H1 (cell line): ENCODE measurements around the gene TRAF5. TPM values are rescaled to one million over a fixed set of nuclear protein-coding genes. Genes with fewer than 3 reads are reported as not detected.

Source experiments
- CTCF ChIA-PET: fragments of 300-600 bp; sonication (Branson Sonifier 250); formaldehyde crosslinking; loops from one replicate; lab custom pipeline; 2021; ENCODE audit not compliant: partially characterized antibody; lab: Charles Lee
- POLR2A ChIA-PET: fragments of 300-600 bp; sonication (Branson Sonifier 250); formaldehyde crosslinking; loops from one replicate; lab custom pipeline; 2021; ENCODE audit warnings: inconsistent platforms; ENCODE audit not compliant: partially characterized antibody; lab: Charles Lee
- DNase-seq, 2 experiments: peaks; one replicate each; pipeline versions ENCODE4 v3.0.0 to v3.0.0-alpha.2; 2010 to 2022; ENCODE audit warnings: low spot score in 2 of 2, low read depth in 1 of 2, mixed read lengths in 1 of 2
- FAIRE-seq: peaks from 2 replicates; lab custom pipeline; 2011; peaks lifted over from hg19 to GRCh38; lab: Jason Lieb, UNC
- H2AFZ ChIP-seq: 2 replicates; pipeline ENCODE4 v1.8.1; 2012; ENCODE audit warnings: low read length, inconsistent platforms
- H2AK5ac ChIP-seq: 2 replicates; pipeline ENCODE4 v1.6.1; 2013; ENCODE audit warnings: low read depth, low read length
- H2BK120ac ChIP-seq: replicated peaks from 2 replicates; pipeline ENCODE3; 2013; ENCODE audit warnings: low read depth, low read length, inconsistent platforms
- H2BK12ac ChIP-seq: 2 replicates; pipeline ENCODE4 v1.6.1; 2013; ENCODE audit warnings: low read depth, low read length
- H2BK15ac ChIP-seq: 2 replicates; pipeline ENCODE4 v1.6.1; 2013; ENCODE audit warnings: low read length
- H2BK20ac ChIP-seq: 2 replicates; pipeline ENCODE4 v1.6.1; 2013; ENCODE audit warnings: low read length
- H2BK5ac ChIP-seq: 2 replicates; pipeline ENCODE4 v1.6.1; 2013; ENCODE audit warnings: low read depth, low read length
- H3K14ac ChIP-seq: 2 replicates; pipeline ENCODE4 v1.6.1; 2013; ENCODE audit warnings: inconsistent platforms; ENCODE audit not compliant: insufficient read length
- H3K18ac ChIP-seq: 2 replicates; pipeline ENCODE4 v1.6.1; 2013; ENCODE audit warnings: low read length; ENCODE audit errors: extremely low read depth
- H3K23ac ChIP-seq: 2 replicates; pipeline ENCODE4 v1.6.1; 2013; ENCODE audit warnings: inconsistent platforms; ENCODE audit not compliant: insufficient read length
- H3K23me2 ChIP-seq: 2 replicates; pipeline ENCODE4 v1.6.1; 2013; ENCODE audit warnings: low read depth, low read length
- H3K27ac ChIP-seq: 2 replicates; pipeline ENCODE4 v1.6.1; 2011; ENCODE audit warnings: low read depth, low read length, inconsistent platforms
- H3K27me3 ChIP-seq, 4 experiments: replicated peaks in 1 of 4; 1 replicate in 1 of 4; 2 replicates in 3 of 4; pipeline versions ENCODE4 v1.6.1 to v1.8.1; 2011 to 2013; ENCODE audit warnings: low read length in 3 of 4, mild to moderate bottlenecking in 3 of 4, inconsistent platforms in 2 of 4, mixed read lengths in 2 of 4, moderate library complexity in 1 of 4; ENCODE audit not compliant: control insufficient read depth in 3 of 4, insufficient read depth in 3 of 4; ENCODE audit errors: extremely low read depth in 1 of 4
- H3K36me3 ChIP-seq, 4 experiments: 2 replicates each; pipeline versions ENCODE4 v1.6.1 to v1.8.1; 2011 to 2013; ENCODE audit warnings: mild to moderate bottlenecking in 4 of 4, low read length in 3 of 4, moderate library complexity in 2 of 4, control low read depth in 1 of 4, inconsistent platforms in 1 of 4; ENCODE audit not compliant: insufficient read depth in 4 of 4, control insufficient read depth in 2 of 4
- H3K4ac ChIP-seq: replicated peaks from 2 replicates; pipeline ENCODE3; 2013; ENCODE audit warnings: low read length, low read depth, mixed read lengths, inconsistent platforms; ENCODE audit not compliant: insufficient read length
- H3K4me1 ChIP-seq, 4 experiments: replicated peaks in 1 of 4; 1 replicate in 1 of 4; 2 replicates in 3 of 4; pipeline versions ENCODE4 v1.6.1 to v1.8.1; 2011 to 2013; ENCODE audit warnings: low read length in 3 of 4, inconsistent platforms in 2 of 4, mixed read lengths in 1 of 4; ENCODE audit not compliant: insufficient read depth in 4 of 4, control insufficient read depth in 3 of 4
- H3K4me2 ChIP-seq, 2 experiments: 2 replicates each; pipeline versions ENCODE4 v1.6.1 to v1.8.1; 2011 to 2013; ENCODE audit warnings: low read depth in 2 of 2, low read length in 2 of 2, control low read depth in 1 of 2, inconsistent platforms in 1 of 2, mild to moderate bottlenecking in 1 of 2; ENCODE audit not compliant: insufficient read depth in 1 of 2
- H3K4me3 ChIP-seq, 4 experiments: fragments of 200-600, 300-600 bp in 1 of 4; sonication (generic), shearing (Covaris generic), sonication (Bioruptor Twin) in 1 of 4; 2 replicates each; pipeline versions ENCODE4 v1.5.1 to v1.8.1; 2011 to 2016; ENCODE audit warnings: low read length in 4 of 4, low read depth in 3 of 4, control low read depth in 2 of 4, inconsistent platforms in 2 of 4, mild to moderate bottlenecking in 2 of 4, mixed read lengths in 1 of 4, moderate library complexity in 1 of 4; ENCODE audit not compliant: insufficient read depth in 2 of 4; ENCODE audit errors: extremely low read depth in 1 of 4
- H3K56ac ChIP-seq: replicated peaks from 2 replicates; pipeline ENCODE3; 2013; ENCODE audit warnings: low read depth, mild to moderate bottlenecking, mixed read lengths, low read length, inconsistent platforms; ENCODE audit not compliant: insufficient read length
- H3K79me1 ChIP-seq: 2 replicates; pipeline ENCODE4 v1.6.1; 2013; ENCODE audit warnings: low read depth, low read length, control low read depth
- H3K79me2 ChIP-seq, 2 experiments: 2 replicates each; pipeline versions ENCODE4 v1.6.1 to v1.8.1; 2012 to 2013; ENCODE audit warnings: low read length in 2 of 2, mild to moderate bottlenecking in 2 of 2, inconsistent platforms in 1 of 2; ENCODE audit not compliant: insufficient read depth in 2 of 2, control insufficient read depth in 1 of 2
- H3K9ac ChIP-seq, 4 experiments: replicated peaks in 1 of 4; 1 replicate in 1 of 4; 2 replicates in 3 of 4; pipeline versions ENCODE4 v1.6.1 to v1.8.1; 2011 to 2013; ENCODE audit warnings: low read depth in 3 of 4, low read length in 3 of 4, control low read depth in 2 of 4, mild to moderate bottlenecking in 2 of 4, moderate library complexity in 2 of 4, inconsistent platforms in 1 of 4; ENCODE audit errors: extremely low read depth in 1 of 4
- H3K9me3 ChIP-seq, 2 experiments: 2 replicates each; pipeline versions ENCODE4 v1.6.1 to v1.8.1; 2012 to 2013; ENCODE audit warnings: mild to moderate bottlenecking in 2 of 2, moderate library complexity in 2 of 2, control low read depth in 1 of 2, inconsistent platforms in 1 of 2, low read depth in 1 of 2, low read length in 1 of 2, mixed read lengths in 1 of 2; ENCODE audit not compliant: insufficient read depth in 2 of 2
- H4K20me1 ChIP-seq, 2 experiments: replicated peaks in 1 of 2; 2 replicates each; pipeline versions ENCODE3 to v1.8.1; 2011 to 2013; ENCODE audit warnings: inconsistent platforms in 2 of 2, low read length in 2 of 2, mild to moderate bottlenecking in 1 of 2; ENCODE audit not compliant: insufficient read depth in 2 of 2, control insufficient read depth in 1 of 2
- H4K5ac ChIP-seq: 2 replicates; pipeline ENCODE4 v1.6.1; 2013; ENCODE audit warnings: low read length, low read depth, mixed read lengths, inconsistent platforms; ENCODE audit not compliant: insufficient read length
- H4K8ac ChIP-seq: 2 replicates; pipeline ENCODE4 v1.8.0; 2013; ENCODE audit warnings: mild to moderate bottlenecking, moderate library complexity, low read length, inconsistent platforms; ENCODE audit not compliant: insufficient read depth; ENCODE audit errors: extremely low read depth
- H4K91ac ChIP-seq: replicated peaks from 2 replicates; pipeline ENCODE3; 2013; ENCODE audit warnings: low read length, mixed read lengths, inconsistent platforms; ENCODE audit not compliant: insufficient read length
- CREB1 ChIP-seq: IDR thresholded peaks from 2 replicates; pipeline ENCODE4 v1.6.1; 2012; ENCODE audit warnings: inconsistent platforms
- EZH2 ChIP-seq: fragments of 200-600 bp; sonication (generic); IDR thresholded peaks from 2 replicates; pipeline ENCODE4 v1.7.1; 2012; ENCODE audit warnings: low read depth, mild to moderate bottlenecking, moderate library complexity, low read length, inconsistent platforms; ENCODE audit not compliant: severe bottlenecking
- NANOG ChIP-seq: IDR thresholded peaks from 2 replicates; pipeline ENCODE4 v1.6.1; 2011; ENCODE audit warnings: low read length, low read depth, mild to moderate bottlenecking, inconsistent platforms; ENCODE audit not compliant: insufficient read depth, poor library complexity, severe bottlenecking
- PHF8 ChIP-seq: fragments of 200-600 bp; sonication (generic); conservative IDR thresholded peaks from 2 replicates; pipeline ENCODE4 v1.7.1; 2012; ENCODE audit warnings: low read depth, mild to moderate bottlenecking, inconsistent platforms, low read length, moderate library complexity
- RBBP5 ChIP-seq: IDR thresholded peaks from 2 replicates; pipeline ENCODE4 v1.7.1; 2012; ENCODE audit warnings: low read depth, mild to moderate bottlenecking, inconsistent platforms, low read length, moderate library complexity, borderline replicate concordance
- SIN3A ChIP-seq, 2 experiments: IDR thresholded peaks in 1 of 2; conservative IDR thresholded peaks in 1 of 2; 2 replicates each; pipeline ENCODE4 v1.6.1; 2011 to 2012; ENCODE audit warnings: low read length in 2 of 2, improper control_type of control experiment in 1 of 2, low read depth in 1 of 2, mild to moderate bottlenecking in 1 of 2
- TAF7 ChIP-seq: optimal IDR thresholded peaks from 2 replicates; pipeline ENCODE3; 2011; ENCODE audit warnings: low read depth, mild to moderate bottlenecking, inconsistent platforms, low read length, moderate library complexity, borderline replicate concordance
- WGBS, 2 experiments: shearing (Covaris generic) in 1 of 2; methylation state at CpG; one replicate each; pipeline versions ENCODE4 v1.1.6 to v1.1.7; 2013 to 2015; ENCODE audit warnings: low lambda C conversion rate in 2 of 2, mixed read lengths in 2 of 2, inconsistent platforms in 1 of 2, low coverage in 1 of 2, missing lambda C conversion rate in 1 of 2; ENCODE audit not compliant: insufficient replicate concordance in 2 of 2, insufficient coverage in 1 of 2, insufficient read length in 1 of 2; ENCODE audit errors: extremely low coverage in 1 of 2, missing lambda C conversion rate in 1 of 2; 5-methylcytosine and 5-hydroxymethylcytosine counted together
- polyA plus RNA-seq, 7 experiments: library from polyadenylated mRNA; depleted of rRNA in 3 of 7; stranded (reverse) in 5 of 7; unstranded in 2 of 7; fragments of >200 nt in 5 of 7; fragments of 200-250 nt in 2 of 7; gene quantifications; 1 replicate in 5 of 7; 2 replicates in 1 of 7; 4 replicates in 1 of 7; pipeline versions ENCODE4 v1.2.1 to v1.2.3, GENCODE V29; 2011 to 2013; ENCODE audit warnings: missing spikeins in 2 of 7, mixed read lengths in 2 of 7
- total RNA-seq: library from RNA; stranded (reverse); fragmentation: NEBNext Ultra II Directional; extraction: Animal tissue kit (Norgen Biotek cat#: 25700); gene quantifications from 2 replicates; pipeline ENCODE4 v1.2.1, GENCODE V29; 2021

The TRAF5 gene
- total and polyA plus RNA-seq, 2 of the 8 experiments (the other 6 are each of a cell fraction or from before 2014, with no cell fraction given) = 13.0 to 17.1 TPM

DNA sequence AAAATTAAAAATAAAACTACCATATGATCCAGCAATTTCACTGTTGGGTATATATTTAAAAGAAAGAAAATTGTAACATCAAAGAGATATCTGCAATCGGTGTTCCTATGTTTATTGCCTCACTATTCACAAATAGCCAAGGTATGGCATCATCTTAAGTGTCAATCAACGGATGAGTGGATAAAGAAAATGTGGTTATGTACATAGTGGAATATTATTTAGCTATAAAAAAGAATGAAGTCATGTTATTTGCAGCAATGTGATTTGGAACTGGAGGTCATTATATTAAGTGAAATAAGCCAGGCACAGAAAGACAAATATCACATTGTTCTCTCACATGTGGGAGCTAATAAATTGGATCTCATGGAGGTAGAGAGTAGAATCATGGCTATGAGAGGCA is 89.1 kb downstream of the TRAF5 start:
- CTCF ChIA-PET = interaction anchor here (0.8 to 2.5 kb wide), 16 partner anchors 9 to 105 kb away, joined by 3 to 16 read pairs (median 4); no protein-coding TSS in a partner anchor

More for the DNA sequence above, 89.1 kb downstream of the TRAF5 start:
- no peak overlapping the region for H2BK5ac ChIP-seq
- no peaks in the 10 kb centered on the region for H3K23me2 ChIP-seq
- no peak overlapping the region for H3K18ac ChIP-seq
- H3K9me3 ChIP-seq = peaks cover 0 to 2% of the 10 kb centered on the region in 2 experiments; a peak in 1 of 4 replicates
- WGBS, 2 experiments = 87% methylated on average over 2 of the region's 2 CpGs; no CpG with 5 or more reads in 1 of the 2 experiments
- H3K27ac ChIP-seq = no peak overlapping the region
- no peak overlapping the region for H2BK20ac ChIP-seq
- peak overlapping the region in 1 of 4 experiments; percentile 15; a peak in 1 of 7 replicates for H3K9ac ChIP-seq
- no peak overlapping the region for H4K8ac ChIP-seq
- H3K36me3 ChIP-seq = no peaks in the 10 kb centered on the region; a peak in 1 of 8 replicates
- no peak overlapping the region for H2BK120ac ChIP-seq
- no peaks in the 10 kb centered on the region for H3K27me3 ChIP-seq
- no peak overlapping the region for H3K14ac ChIP-seq
- H4K5ac ChIP-seq = no peak overlapping the region
- DNase-seq = no peak
- peak overlapping the region in 3 of 4 experiments; percentile 11 to 55 (median 32); a peak in 4 of 8 replicates for H3K4me3 ChIP-seq
- no peak overlapping the region for H4K91ac ChIP-seq
- FAIRE-seq = no peak
- POLR2A ChIA-PET = interaction anchor here (0.7 to 1.7 kb wide), 5 partner anchors 9 to 155 kb away, joined by 3 to 4 read pairs (median 3); no protein-coding TSS in a partner anchor
- no peak overlapping the region for H3K4ac ChIP-seq
- no peak overlapping the region for H3K4me2 ChIP-seq
- no peak overlapping the region for H3K56ac ChIP-seq
- no peaks in the 10 kb centered on the region for H4K20me1 ChIP-seq
- H3K23ac ChIP-seq = no peak overlapping the region
- TF ChIP-seq NANOG = no peak
- no peak for TF ChIP-seq CREB1
- TF ChIP-seq SIN3A (conservative IDR thresholded peaks at IDR 0.05 in 1 of 2, IDR thresholded peaks at IDR 0.05 in 1 of 2; ENCODE audit: low read depth in 1 of 2, low read length in 2 of 2) = no peak
- no peak for TF ChIP-seq TAF7
- TF ChIP-seq RBBP5 = no peak
- no peak for TF ChIP-seq EZH2
- no peak for TF ChIP-seq PHF8
- H3K79me2 ChIP-seq = no peaks in the 10 kb centered on the region; a peak in 1 of 4 replicates
- no peak overlapping the region for H2AK5ac ChIP-seq
- no peak overlapping the region for H2BK15ac ChIP-seq
- no peaks in the 10 kb centered on the region for H3K79me1 ChIP-seq
- no peak overlapping the region for H2BK12ac ChIP-seq
- H2AFZ ChIP-seq = no peak overlapping the region
- peaks cover 0 to 3% (median 1%) of the 10 kb centered on the region in 4 experiments; a peak in 3 of 7 replicates for H3K4me1 ChIP-seq
